Measurements from ENCODE around the gene SNHG17. TPM values are rescaled to one million over a fixed set of nuclear protein-coding genes. Genes with fewer than 3 reads are reported as not detected.

The SNHG17 gene
- total and polyA plus RNA-seq, 12 donors = 4.2 to 25.9 (median 6.7) TPM

DNA sequence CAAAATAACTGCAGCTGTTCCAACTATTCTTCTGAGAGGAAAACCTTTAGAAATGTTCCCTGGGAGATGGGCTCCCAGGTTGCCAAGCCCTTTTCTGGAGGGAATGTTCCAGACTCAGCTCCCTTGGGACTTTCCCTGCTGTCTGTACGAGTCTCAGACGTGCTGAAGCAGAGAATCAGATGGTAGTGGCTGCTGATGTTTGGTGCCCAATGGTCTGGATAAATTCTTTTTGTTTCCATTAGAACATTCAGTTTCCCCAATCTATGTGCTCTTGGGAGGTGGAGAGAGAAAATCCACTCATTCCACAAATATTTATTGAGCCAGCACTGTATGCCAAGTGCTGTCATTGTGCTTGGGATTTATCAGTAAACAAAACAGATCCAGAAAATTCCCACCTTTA, 40.0 kb downstream of the SNHG17 start:
- no peaks in the 10 kb centered on the region for H3K9me3 ChIP-seq
- TF ChIP-seq, protein P1, sequence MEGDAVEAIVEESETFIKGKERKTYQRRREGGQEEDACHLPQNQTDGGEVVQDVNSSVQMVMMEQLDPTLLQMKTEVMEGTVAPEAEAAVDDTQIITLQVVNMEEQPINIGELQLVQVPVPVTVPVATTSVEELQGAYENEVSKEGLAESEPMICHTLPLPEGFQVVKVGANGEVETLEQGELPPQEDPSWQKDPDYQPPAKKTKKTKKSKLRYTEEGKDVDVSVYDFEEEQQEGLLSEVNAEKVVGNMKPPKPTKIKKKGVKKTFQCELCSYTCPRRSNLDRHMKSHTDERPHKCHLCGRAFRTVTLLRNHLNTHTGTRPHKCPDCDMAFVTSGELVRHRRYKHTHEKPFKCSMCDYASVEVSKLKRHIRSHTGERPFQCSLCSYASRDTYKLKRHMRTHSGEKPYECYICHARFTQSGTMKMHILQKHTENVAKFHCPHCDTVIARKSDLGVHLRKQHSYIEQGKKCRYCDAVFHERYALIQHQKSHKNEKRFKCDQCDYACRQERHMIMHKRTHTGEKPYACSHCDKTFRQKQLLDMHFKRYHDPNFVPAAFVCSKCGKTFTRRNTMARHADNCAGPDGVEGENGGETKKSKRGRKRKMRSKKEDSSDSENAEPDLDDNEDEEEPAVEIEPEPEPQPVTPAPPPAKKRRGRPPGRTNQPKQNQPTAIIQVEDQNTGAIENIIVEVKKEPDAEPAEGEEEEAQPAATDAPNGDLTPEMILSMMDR (IDR thresholded peaks at IDR 0.05) = no peak
- DNase-seq (no peak), ATAC-seq (no peak)
- intact Hi-C loops (cut with DNase I) = no loop called here
- H3K4me1 ChIP-seq = peaks cover 0 to 13% (median 0%) of the 10 kb centered on the region in 9 donors
- H3K27me3 ChIP-seq = no peaks in the 10 kb centered on the region
- H3K27ac ChIP-seq = no peak overlapping the region
- WGBS, 2 donors = 39 to 51% methylated on average over 2 of the region's 2 CpGs
- no peak overlapping the region for H3K4me3 ChIP-seq
- H3K36me3 ChIP-seq = no peaks in the 10 kb centered on the region

DNA sequence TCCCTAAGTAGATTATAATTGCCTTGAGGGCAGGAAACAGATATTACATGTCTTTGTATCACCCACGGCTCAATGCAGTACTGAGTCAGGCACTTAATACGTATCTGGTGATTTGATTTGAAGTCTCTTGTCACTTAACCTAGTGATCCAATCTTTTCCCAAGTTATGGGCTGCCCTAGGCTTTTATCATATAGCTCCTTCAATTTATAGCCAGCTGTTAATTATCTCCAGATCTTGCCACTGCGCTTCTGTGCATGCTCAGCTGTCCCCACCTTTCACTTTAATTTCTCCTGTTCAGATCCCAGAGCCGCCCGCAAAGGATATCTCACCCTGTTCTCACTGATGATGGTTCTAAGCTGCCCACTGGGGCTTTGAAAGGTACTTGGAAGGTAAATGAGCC, 41.9 kb downstream of the SNHG17 start:
- Histone ChIP-seq H3K27ac (no peak overlapping the region), H3K27me3 (no peaks in the 10 kb centered on the region), H3K4me3 (no peak overlapping the region), H3K4me1 (peaks cover 0 to 13% (median 0%) of the 10 kb centered on the region in 9 donors), H3K9me3 (peaks cover 0 to 6% (median 0%) of the 10 kb centered on the region in 11 donors), H3K36me3 (no peaks in the 10 kb centered on the region)
- DNase-seq (no peak), ATAC-seq (no peak)
- intact Hi-C loops (cut with DNase I) = no loop called here
- TF ChIP-seq, protein P1 (IDR thresholded peaks at IDR 0.05) = no peak
- WGBS, 2 donors = 80 to 82% methylated on average over 5 of the region's 5 CpGs

DNA sequence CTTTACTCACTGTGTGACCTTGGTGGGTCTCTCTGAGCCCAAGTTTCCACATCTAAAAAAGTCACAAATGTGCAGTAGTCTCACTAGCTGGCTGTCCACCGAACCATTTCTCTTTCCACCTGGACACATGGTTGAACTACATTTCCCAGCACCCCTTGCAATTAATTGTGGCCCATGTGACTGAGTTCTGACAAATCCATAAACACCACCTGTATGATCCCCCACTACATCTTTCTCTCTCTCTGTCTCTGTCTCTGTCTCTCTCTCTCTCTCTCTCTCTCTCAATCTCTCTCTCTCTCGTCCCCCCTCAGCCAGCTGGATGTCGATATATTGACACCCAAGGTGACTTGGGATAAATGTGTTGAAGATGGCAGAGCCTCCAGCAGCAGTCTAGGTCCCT, 42.8 kb downstream of the SNHG17 start:
- H3K27ac ChIP-seq = no peak overlapping the region
- no peak overlapping the region for H3K4me3 ChIP-seq
- peaks cover 0 to 6% (median 0%) of the 10 kb centered on the region in 11 donors for H3K9me3 ChIP-seq
- TF ChIP-seq, protein P1 (IDR thresholded peaks at IDR 0.05) = no peak
- WGBS, 2 donors = 62 to 68% methylated on average over 3 of the region's 3 CpGs
- H3K4me1 ChIP-seq = peaks cover 0 to 13% (median 0%) of the 10 kb centered on the region in 9 donors
- intact Hi-C loops (cut with DNase I) = no loop called here
- H3K36me3 ChIP-seq = no peaks in the 10 kb centered on the region
- ATAC-seq (no peak), DNase-seq (no peak)
- H3K27me3 ChIP-seq = no peaks in the 10 kb centered on the region

DNA sequence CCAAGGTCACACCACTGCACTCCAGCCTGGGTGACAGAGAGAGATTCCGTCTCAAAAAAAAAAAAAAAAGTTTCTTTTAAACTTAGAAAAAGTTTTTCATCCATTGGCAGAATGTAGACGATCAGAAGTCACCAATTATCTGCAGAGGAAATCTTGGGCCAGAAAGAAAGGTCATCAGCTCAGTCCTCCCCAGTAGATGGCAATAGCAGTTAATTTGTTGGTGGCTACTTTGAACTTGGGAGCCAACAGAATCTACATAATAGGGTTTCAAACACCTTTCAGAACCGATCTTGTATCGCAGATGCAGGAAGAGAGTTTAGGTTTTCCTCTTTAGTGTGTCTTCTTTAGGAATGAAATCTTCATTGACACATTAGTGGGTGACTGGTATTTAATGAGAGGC, 47.2 kb downstream of the SNHG17 start:
- DNase-seq (no peak), ATAC-seq (no peak)
- TF ChIP-seq, protein P1 (IDR thresholded peaks at IDR 0.05) = no peak
- no peak overlapping the region for H3K27ac ChIP-seq
- H3K4me3 ChIP-seq = no peak overlapping the region
- WGBS, 2 donors = 67 to 75% methylated on average over 4 of the region's 4 CpGs
- peaks cover 0 to 6% (median 0%) of the 10 kb centered on the region in 11 donors for H3K9me3 ChIP-seq
- intact Hi-C loops (cut with DNase I) = no loop called here
- H3K36me3 ChIP-seq = no peaks in the 10 kb centered on the region
- peaks cover 0 to 9% (median 0%) of the 10 kb centered on the region in 7 donors for H3K27me3 ChIP-seq
- no peaks in the 10 kb centered on the region for H3K4me1 ChIP-seq
